A673 (cell line): Measurements from ENCODE around the gene PFDN4. TPM values are rescaled to one million over a fixed set of nuclear protein-coding genes. Genes with fewer than 3 reads are reported as not detected.

Experiments
- BruUV-seq: library from RNA; stranded (reverse); fragments of 400-500 nt; replicated peaks from 2 replicates; lab custom pipeline; 2021; lab: Mats Ljungman, UMichigan
- CTCF ChIA-PET: fragments of 300-600 bp; sonication (Branson Sonifier 250); formaldehyde crosslinking; loops from one replicate; lab custom pipeline; 2022; ENCODE audit warnings: antibody characterized with exemption; lab: Charles Lee
- POLR2A ChIA-PET: fragments of 300-600 bp; sonication (Branson Sonifier 250); formaldehyde crosslinking; loops from one replicate; lab custom pipeline; 2022; ENCODE audit warnings: antibody characterized with exemption; ENCODE audit not compliant: low non-redundant PET; lab: Charles Lee
- DNase-seq: peaks from one replicate; pipeline ENCODE4 v3.0.0-alpha.2; 2015; ENCODE audit warnings: low spot score
- H3K27ac ChIP-seq: fragments of 200-600 bp; sonication (generic); 2 replicates; pipeline ENCODE4 v1.5.1; 2016; ENCODE audit warnings: mixed run types, low read depth, mild to moderate bottlenecking, mixed read lengths, antibody characterized with exemption, low read length; ENCODE audit not compliant: poor library complexity, severe bottlenecking
- H3K27me3 ChIP-seq: fragments of 200-600 bp; sonication (generic); replicated peaks from 2 replicates; pipeline ENCODE4 v1.6.1; 2017; ENCODE audit warnings: mixed run types, low read depth, mild to moderate bottlenecking, mixed read lengths, antibody characterized with exemption, low read length; ENCODE audit not compliant: insufficient read depth, poor library complexity
- H3K36me3 ChIP-seq: fragments of 200-600 bp; sonication (generic); 2 replicates; pipeline ENCODE4 v1.6.1; 2016; ENCODE audit warnings: mixed run types, mild to moderate bottlenecking, mixed read lengths, antibody characterized with exemption, low read length; ENCODE audit not compliant: insufficient read depth, poor library complexity, severe bottlenecking
- H3K4me1 ChIP-seq: fragments of 200-600 bp; sonication (generic); 2 replicates; pipeline ENCODE4 v1.6.1; 2017; ENCODE audit warnings: mixed run types, mild to moderate bottlenecking, mixed read lengths, antibody characterized with exemption, low read length; ENCODE audit not compliant: insufficient read depth, poor library complexity, severe bottlenecking
- H3K4me3 ChIP-seq: fragments of 200-600 bp; sonication (generic); 2 replicates; pipeline ENCODE4 v1.5.1; 2016; ENCODE audit warnings: low read depth, mixed run types, mild to moderate bottlenecking, mixed read lengths, low read length; ENCODE audit not compliant: poor library complexity, severe bottlenecking
- H3K9me3 ChIP-seq: fragments of 200-600 bp; sonication (generic); 2 replicates; pipeline ENCODE4 v1.6.1; 2016; ENCODE audit warnings: mixed run types, low read depth, mild to moderate bottlenecking, mixed read lengths, antibody characterized with exemption, low read length; ENCODE audit not compliant: poor library complexity, severe bottlenecking
- EZH2 ChIP-seq: fragments of 200-600 bp; sonication (generic); IDR thresholded peaks from 2 replicates; pipeline ENCODE4 v1.6.1; 2017; ENCODE audit warnings: borderline replicate concordance, low read depth, mild to moderate bottlenecking, mixed read lengths, antibody characterized with exemption, low read length; ENCODE audit not compliant: poor library complexity, severe bottlenecking
- intact Hi-C: fragments of 100-400 bp; cut with micrococcal nuclease; formaldehyde crosslinking; loops from one replicate; pipeline ENCODE4 v1.10.0; 2022; ENCODE audit not compliant: unreplicated experiment
- total RNA-seq: library from RNA; stranded (reverse); gene quantifications from 2 replicates; pipeline ENCODE4 v1.2.3, GENCODE V29; 2021
- TF ChIP-seq, protein P1 (sequence below): fragments of 300-800, 200-600 bp; sonication (generic); conservative IDR thresholded peaks from 2 replicates; pipeline ENCODE4 v1.5.1; 2017; ENCODE audit warnings: low read depth, mild to moderate bottlenecking, antibody characterized with exemption, low read length, moderate library complexity, mixed read lengths

The PFDN4 gene
- total RNA-seq, 1 experiment from 2014 or later, result 76.0 TPM

DNA sequence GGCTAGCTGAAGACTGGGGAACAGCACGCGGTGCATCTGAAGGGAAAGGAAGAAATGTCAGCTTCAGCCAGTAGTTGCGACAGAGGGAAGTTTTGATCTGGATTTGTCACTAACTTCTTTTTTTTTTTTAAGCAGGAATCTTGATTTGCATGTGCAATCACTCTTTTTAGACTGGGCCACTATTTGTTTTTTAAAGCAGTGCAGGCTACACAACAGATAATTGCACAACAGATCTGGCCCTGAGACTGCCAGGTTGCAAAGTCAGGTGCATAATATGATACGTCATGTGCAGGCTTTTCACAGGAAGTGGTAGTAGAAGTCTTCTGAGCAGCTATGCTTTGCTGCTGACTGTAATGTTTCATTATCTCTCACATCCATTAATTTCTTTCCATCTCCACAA, 13.5 kb downstream of the PFDN4 start:
- H3K4me1 ChIP-seq, result no peaks in the 10 kb centered on the region
- H3K9me3 ChIP-seq, result no peaks in the 10 kb centered on the region
- TF ChIP-seq, protein P1, sequence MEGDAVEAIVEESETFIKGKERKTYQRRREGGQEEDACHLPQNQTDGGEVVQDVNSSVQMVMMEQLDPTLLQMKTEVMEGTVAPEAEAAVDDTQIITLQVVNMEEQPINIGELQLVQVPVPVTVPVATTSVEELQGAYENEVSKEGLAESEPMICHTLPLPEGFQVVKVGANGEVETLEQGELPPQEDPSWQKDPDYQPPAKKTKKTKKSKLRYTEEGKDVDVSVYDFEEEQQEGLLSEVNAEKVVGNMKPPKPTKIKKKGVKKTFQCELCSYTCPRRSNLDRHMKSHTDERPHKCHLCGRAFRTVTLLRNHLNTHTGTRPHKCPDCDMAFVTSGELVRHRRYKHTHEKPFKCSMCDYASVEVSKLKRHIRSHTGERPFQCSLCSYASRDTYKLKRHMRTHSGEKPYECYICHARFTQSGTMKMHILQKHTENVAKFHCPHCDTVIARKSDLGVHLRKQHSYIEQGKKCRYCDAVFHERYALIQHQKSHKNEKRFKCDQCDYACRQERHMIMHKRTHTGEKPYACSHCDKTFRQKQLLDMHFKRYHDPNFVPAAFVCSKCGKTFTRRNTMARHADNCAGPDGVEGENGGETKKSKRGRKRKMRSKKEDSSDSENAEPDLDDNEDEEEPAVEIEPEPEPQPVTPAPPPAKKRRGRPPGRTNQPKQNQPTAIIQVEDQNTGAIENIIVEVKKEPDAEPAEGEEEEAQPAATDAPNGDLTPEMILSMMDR, result no peak
- TF ChIP-seq EZH2, result no peak
- no peaks in the 10 kb centered on the region for H3K27me3 ChIP-seq
- peaks cover 23% of the 10 kb centered on the region for H3K36me3 ChIP-seq
- DNase-seq, result no peak
- POLR2A ChIA-PET, result no interaction called here
- no peak overlapping the region for H3K4me3 ChIP-seq
- CTCF ChIA-PET, result no interaction called here
- H3K27ac ChIP-seq, result no peak overlapping the region
- intact Hi-C loops, result no loop called here
- BruUV-seq, result no TSS peak

DNA sequence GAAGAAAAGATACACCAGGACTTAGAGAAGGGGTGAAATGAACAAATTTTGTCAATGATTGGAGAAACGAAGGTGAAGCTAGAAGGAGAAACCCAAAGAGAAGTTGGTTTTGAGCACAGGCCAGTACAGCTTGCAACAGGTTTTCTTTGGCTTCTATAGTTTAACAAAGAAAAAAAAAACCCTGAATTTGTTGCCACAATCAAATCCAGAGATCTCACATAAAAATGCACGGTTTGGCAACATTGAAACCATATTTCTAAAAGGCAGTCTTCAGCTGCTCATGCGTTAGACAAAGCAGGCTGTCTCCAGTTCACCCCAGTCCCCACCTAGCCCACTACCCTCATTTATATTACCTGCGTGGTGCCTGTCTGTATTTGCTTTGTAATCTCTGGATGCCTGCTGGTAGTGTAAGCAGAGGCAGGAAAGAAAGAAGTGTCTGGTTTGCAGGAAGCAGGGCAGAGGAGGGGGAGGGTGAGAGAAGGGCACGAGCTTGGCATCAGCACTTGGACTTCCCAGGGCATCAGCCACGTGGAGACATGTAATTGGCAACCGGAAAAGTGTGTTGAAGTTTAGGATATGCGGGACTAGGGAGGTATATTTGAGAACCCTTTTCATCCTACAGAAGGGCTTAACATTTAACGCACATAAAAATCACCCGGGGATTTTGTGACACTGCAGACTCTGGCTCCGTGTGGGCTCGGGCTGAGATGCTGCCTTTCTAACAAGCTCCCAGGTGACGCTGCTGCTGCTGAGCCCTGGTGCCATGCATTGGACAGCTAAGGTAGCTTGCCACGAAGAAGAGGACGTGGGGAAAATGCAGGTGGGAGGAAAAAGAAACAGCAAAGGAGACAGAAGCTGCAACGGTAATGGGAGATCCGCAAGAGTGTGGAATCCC, 14.4 kb downstream of the PFDN4 start:
- DNase-seq, result no peak
- H3K9me3 ChIP-seq, result no peaks in the 10 kb centered on the region
- H3K27ac ChIP-seq, result no peak overlapping the region
- H3K27me3 ChIP-seq, result no peaks in the 10 kb centered on the region
- peaks cover 17% of the 10 kb centered on the region for H3K36me3 ChIP-seq
- ChIA-PET POLR2A (no interaction called here), CTCF (no interaction called here)
- TF ChIP-seq, protein P1, result no peak
- TF ChIP-seq EZH2, result no peak
- no peaks in the 10 kb centered on the region for H3K4me1 ChIP-seq
- H3K4me3 ChIP-seq, result no peak overlapping the region
- BruUV-seq, result no TSS peak
- intact Hi-C loops, result no loop called here

DNA sequence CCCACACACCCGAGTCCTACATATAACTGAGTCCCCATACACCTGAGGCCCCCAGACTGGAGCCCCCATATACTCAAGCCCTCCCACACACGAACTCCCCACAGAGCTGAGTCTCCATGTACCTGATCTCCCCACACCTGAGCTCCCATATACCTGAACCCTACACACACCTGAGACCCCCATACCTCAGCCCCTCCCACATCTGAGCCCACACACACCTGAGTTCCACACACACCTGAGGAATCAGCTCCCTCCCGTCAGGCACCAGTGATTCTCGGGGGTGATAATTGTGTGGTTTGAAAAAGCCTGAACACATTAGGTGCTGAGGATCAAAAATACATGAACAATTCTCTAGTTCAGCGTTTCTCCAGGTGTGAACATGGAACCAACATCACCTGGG, 15.4 kb downstream of the PFDN4 start:
- no peak overlapping the region for H3K4me3 ChIP-seq
- intact Hi-C loops, result no loop called here
- peaks cover 10% of the 10 kb centered on the region for H3K36me3 ChIP-seq
- no peaks in the 10 kb centered on the region for H3K9me3 ChIP-seq
- no peaks in the 10 kb centered on the region for H3K4me1 ChIP-seq
- ChIA-PET CTCF (no interaction called here), POLR2A (no interaction called here)
- TF ChIP-seq, protein P1, result no peak
- no peak for TF ChIP-seq EZH2
- no TSS peak for BruUV-seq
- no peak for DNase-seq
- no peak overlapping the region for H3K27ac ChIP-seq
- no peaks in the 10 kb centered on the region for H3K27me3 ChIP-seq
